Epidermal melanocyte (primary cell): ENCODE data around the gene CTIF.

ENCODE experiments used
- DNase-seq: peaks from one replicate; pipeline ENCODE4 v3.0.0; 2011; ENCODE audit warnings: low spot score; ENCODE audit not compliant: insufficient read length

CTIF gene

GRCh38 chr18:48619501-48619900 lies 80.7 kb downstream of the CTIF start:
- no peak for DNase-seq

- DNase-seq, result no peak
Observed at GRCh38 chr18:48620071-48620470, 81.2 kb downstream of the CTIF start.

DNA sequence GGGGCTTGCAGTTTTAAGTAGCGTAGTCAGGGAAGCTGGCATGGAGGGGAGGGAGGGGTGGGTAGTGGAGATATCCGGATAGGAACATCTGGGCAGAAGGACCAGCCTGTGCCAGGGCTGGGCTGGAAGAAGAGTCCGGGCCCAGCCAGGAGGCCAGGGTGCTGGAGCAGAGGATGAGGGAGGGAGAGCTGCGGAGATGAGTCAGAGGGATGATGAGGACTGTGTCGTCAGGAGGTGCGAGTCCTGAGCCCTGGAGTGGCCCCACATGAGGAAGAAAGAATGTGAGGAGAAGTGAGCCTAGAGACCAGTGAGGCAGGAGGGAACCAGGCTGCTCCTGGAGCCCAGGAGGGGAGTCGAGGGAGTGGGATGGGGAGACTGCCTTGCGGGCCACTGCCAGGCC lies 82.4 kb downstream of the CTIF start:
- no peak for DNase-seq

- no peak for DNase-seq
Observed at GRCh38 chr18:48621815-48622555, 83.2 kb downstream of the CTIF start.

DNA sequence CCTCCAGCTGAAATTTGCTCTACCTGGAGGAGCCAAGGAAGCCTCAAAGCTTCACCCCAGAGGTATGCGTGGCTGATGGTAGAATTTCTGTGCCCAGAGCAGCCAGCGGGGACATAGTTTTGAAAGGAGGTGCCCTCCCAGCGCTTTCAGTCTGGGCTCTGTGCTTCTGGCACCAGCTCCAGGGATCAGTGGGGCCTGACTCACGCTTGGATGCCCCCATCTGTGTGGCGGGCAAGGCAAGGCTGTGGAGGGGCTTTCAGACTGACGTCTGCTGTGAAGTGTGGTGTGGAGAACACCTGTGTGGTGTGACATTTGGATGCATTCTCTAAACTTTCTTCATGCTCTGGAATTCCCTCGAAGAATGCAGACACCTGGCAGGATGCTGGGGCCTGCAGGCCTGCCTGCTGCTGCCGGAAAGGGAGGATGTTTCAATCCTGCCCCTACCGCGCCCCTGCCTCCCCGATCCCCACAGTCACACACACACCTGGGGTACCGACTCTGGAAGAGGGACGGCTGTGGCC lies 84.1 kb downstream of the CTIF start:
- DNase-seq, result no peak

DNA sequence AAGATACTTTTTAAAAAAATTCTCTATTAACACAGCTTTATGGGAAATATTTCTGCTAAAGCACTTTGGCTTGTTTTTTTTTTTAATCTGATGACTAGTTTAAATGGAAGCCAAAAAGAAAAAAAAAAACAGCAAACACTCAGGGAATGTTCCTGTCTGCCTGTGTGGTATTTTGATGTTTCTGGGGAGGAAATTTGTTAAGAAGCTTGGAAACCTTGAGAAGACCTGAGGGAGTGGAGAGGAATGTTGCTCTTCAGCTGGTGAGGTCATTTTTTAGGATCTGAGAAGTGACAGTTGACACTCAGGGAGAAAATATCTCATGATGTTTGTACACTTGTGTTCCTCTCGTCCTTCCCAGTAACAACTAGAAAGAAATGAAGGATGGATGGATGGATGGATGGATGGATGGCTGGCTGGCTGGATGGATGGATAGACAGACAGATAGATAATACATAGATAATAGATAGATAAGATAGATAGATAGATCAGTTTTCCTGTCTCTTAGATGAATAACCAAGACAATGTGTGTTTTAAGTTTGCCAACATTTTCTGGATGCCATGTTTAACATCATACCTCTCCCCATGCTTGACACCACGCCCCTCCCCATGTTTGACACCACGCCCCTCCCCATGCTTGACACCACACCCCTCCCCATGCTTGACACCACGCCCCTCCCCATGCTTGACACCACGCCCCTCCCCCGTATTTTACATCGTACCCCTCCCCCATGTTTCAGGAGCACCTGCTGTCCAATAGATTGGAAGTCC lies 84.8 kb downstream of the CTIF start:
- DNase-seq, result peak; percentile 31

GRCh38 chr18:48624856-48625255 lies 86.0 kb downstream of the CTIF start:
- DNase-seq, result no peak

- DNase-seq, result no peak
Observed at GRCh38 chr18:48627216-48627615, 88.4 kb downstream of the CTIF start.

GRCh38 chr18:48629730-48630324 lies 91.0 kb downstream of the CTIF start:
- DNase-seq, result peak; percentile 64

DNA sequence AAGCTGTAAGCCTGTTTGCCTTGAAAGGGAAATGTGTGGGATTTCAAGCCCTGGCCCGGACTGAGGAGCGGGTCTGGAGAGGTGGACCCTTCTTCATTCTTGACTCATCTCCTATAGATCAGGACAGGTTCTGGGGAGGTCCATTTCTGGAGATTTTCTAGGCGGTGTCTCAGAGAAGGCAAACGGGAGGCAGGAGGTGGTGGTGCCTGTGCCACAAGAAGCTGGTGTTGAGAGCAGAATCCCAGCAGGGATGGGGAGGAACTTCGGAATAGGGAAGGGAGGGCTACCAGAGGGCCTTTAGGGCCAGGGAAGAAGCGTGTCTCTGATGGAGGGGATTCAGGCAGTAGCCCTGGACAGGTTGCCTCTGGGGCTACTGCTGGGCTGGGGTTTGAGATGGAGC lies 93.0 kb downstream of the CTIF start:
- DNase-seq, result no peak

DNA sequence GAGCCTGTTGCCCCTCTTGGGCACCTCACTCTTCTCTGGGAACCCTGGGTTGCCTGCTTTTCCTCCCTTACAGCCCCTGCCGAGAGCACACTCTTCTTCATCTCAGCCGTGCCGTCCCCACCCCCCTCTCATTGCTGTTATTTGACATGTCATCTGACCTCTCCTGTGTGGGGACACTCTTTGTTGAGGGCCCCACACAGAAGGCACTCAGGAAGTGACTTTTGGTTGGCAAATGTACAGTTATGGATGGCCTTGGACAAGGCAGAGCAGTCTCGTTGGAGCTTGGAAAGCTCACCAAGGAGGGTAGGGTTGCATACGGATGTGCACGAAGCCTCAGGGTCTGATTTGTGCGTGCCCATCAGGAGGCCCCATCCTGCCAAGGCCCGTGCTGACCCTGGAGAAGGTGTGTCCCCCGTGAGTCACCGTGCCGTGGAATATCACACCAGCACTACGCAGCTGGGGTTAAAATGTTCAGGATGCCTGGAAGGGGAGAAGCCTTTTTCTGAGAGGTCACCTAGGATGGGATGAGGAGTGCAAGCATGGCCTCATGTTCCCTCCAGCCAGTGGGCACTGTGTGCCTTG lies 93.9 kb downstream of the CTIF start:
- DNase-seq, result no peak

DNA sequence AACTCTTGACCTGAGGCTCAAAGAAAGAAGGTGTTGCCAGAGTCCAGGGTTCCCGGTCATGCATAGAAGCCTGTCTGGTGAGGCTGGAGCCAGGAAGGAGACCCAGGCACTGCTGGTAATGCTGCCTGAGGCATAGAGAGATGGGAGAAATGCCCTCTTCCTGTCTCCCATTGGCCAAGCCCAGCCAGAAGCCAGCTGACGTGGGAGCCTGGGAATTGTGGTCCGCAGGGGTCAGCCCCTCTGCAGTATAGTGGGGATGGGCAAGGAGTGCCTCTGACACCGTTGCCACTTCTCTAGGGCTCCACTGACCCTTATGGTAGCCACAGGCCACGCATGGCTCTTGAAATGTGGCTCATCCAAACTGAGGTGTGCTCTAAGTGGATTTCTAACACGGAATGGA lies 95.7 kb downstream of the CTIF start:
- no peak for DNase-seq

- no peak for DNase-seq
Observed at GRCh38 chr18:48634975-48635374, 96.1 kb downstream of the CTIF start.

DNA sequence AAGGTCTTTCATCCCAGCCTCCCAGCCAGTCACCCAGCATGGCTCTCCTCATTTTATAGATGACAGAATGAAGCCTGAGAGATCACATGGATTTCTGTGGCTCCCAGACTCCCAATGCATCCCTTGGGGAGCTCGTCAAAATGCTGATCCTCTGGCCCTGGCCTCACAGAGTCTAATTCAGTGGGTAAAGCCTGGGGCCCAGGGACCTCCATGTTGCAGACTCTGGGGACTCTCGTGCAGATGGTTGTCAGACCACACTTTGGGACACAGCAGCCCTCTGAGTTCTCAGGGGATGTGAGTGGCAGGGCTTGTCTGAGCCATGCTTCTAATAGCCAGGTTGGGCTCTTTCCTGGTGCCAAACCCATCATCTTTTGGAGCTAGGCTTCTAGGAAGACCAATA lies 97.0 kb downstream of the CTIF start:
- DNase-seq, result no peak

- DNase-seq, result no peak
Observed at GRCh38 chr18:48636436-48636835, 97.6 kb downstream of the CTIF start.

DNA sequence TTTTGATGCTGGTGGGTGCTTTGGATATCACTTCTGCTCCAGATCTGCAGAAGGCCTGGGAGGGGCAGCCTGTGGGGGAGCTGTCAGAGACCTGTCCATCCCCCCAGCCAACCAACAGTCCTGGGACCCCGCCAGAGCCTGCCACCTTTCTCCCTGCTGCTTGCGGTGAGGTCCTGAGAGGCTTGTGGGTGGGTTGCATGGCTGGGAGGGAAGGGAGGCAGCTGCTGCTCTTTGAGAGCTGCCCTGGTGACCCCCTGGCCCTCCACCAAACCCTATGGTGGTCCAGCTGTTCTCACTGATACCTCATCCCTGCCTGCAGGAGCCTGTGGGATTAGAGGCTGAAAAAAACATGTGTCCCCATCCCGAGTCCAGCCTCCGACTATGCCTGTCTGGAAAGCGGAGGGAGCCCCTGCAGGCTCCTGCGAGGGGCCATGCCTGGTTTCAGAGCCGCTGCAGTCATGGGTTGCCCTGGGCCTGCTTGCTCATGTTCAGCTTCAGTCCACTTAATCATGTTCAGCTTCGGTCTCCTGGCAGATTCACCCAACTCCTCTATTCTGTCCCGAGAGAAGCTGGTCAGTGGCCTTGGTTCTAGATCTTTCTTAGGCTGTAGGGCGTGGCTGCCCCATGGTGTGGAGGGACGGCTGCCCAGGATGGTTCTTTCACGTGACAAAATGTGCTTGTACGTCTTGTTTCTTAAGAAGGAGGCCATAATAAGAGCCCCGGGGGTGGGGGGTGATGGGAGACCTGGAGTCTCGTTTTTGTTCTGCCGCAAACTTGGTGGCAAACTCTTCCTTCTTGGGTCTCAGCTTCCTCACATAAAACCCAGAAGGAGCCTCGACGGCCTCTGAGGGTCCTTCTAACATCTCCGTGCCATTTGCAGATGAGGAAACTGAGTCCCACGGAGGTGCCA lies 98.5 kb downstream of the CTIF start:
- no peak for DNase-seq

- DNase-seq, result no peak
Observed at GRCh38 chr18:48638451-48638850, 99.6 kb downstream of the CTIF start.

DNA sequence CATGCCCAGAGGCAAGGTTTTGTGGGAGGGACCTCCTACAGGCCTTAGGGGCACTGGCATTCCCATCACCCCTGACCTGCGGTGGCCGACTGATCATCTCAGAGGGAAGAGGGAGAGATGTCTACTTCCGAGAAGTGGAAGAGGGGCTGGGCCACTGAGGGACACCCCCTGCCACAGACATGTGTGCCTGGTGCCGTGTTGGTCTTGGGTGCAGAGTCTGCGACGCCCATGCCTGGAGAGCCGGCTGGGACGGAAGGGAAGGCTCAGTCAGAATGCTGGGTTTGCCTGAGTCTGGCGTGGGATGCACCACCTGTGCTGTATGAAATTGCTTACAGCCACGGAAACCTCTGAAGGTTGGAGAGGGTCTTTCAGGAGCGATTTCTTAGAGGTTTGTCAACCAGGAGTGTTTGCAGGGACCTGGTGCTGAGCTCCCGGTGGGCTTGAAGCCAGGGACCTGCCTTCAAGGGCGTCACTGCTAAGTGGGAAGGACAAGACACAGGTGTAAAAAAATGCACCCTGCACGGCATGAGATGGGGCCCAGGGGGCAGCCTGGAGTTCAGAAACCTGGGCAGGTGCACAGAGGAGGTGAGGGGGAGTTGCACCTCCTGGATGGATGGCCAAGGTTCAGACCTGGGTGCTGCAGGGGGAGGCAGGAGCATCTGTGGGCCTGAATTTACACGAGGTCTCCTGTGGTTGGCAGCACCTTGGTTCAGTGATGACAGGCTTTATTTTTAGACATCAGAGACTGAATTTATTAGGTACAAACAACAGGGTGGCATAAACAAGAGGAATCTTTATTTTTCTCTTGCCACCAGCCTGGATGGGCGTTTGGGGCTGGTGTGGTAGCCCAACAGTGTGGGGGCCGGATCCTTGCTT lies 100.3 kb downstream of the CTIF start:
- DNase-seq, result no peak

DNA sequence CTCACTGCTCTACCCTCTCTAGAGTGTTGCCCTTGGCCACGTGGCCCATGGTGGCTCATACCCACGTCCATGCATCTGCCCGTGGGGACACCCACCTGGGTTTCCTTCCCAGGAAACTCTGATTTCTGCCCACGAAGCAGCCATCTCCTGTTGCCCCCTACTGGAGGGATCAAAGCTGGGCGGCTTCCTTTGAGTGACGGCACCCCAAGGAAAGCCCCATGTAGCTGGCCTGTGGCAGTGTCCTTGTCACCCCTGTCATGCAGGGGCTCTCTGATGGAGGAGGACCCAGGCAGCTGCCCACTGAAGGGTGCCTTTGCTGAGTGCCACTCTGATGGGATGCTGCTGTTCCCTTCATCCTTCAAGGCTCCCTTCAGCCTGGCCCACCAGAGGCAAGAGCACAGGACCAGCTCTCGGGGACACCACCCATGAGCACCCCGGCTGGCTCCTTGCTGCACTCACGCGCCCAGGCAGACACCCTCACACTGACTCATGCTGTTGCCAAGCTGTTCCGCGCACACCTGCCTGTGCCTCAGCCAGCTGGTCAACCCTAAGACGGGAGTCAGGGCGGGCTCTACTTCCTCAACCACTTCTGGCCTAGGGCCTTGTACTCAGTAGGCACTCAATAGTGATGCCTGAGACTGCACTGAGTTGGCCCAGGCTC lies 101.1 kb downstream of the CTIF start:
- no peak for DNase-seq
